ENCODE measurements around the gene TLE3. TPM values are rescaled to one million over a fixed set of nuclear protein-coding genes. Genes with fewer than 3 reads are reported as not detected.

The TLE3 gene
- total RNA-seq, 1 donor from 2014 or later, result 34.7 TPM

DNA sequence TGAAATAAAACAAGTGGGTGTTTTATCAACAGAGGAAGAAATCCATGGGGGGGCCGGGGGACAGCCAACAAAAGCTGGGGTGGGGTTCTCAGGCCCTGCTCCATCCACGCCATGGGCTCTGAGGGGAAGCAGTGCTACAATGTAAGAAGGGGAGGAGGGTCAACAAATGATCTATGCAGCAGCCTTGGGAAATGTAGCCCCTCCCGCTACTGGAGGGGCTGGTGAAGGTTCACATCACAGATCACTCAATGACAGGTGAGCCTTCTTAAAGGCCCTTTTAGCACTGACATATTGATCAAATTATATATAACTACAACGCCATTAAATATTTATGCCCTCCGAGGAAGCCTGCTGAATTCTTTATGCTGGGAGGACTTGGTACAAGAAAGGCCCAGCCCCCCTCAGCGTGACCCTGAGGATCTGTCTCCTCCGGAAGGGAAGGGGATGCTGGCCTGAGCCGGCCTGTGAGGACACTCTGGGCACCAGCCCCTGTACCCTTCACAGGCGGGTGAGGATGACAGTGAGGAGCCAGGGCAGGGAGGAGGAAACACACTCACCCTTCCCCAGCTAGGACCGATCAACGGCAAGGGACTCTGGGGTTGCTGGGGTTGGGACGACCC is 15.3 kb downstream of the TLE3 start:
- no peak for DNase-seq

DNA sequence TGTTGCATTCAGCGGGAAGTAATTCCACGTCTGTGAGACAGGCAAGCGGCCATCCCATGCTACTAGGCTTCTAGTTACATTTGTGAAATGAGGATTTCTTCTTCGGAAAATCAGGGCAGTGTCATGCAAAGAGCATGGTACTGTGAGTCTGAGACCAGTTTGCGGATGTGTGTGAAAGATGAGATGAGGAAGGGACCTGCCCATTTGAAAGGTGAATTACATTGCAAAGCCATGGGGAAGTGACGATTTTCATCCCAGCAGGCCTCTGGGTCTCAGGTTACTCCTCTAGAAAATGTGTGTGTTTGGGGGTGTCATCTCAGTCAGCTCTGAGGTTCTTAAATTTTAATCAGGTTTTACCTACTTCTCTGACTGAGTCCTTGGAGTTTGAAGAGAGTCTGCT is 16.1 kb downstream of the TLE3 start:
- DNase-seq, result no peak

DNA sequence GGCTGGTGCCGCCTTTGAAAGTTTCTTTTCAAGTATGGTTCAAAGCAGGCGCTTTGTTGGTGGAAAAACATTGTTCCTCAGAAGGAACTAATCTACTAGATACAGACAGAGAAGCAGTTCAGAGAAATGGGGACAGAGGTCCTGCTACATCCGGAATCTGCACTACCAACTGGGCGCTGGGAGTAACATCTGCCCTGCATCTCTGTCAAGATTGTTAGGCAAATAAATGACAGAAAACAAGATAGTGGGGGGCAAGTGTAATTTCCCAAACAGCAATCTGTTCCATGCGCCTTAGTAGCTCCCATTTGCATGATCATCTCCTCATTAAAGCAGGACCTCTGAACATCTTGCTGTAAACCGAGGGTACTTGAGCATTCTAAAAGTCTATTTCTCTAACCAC is 17.4 kb downstream of the TLE3 start:
- no peak for DNase-seq

DNA sequence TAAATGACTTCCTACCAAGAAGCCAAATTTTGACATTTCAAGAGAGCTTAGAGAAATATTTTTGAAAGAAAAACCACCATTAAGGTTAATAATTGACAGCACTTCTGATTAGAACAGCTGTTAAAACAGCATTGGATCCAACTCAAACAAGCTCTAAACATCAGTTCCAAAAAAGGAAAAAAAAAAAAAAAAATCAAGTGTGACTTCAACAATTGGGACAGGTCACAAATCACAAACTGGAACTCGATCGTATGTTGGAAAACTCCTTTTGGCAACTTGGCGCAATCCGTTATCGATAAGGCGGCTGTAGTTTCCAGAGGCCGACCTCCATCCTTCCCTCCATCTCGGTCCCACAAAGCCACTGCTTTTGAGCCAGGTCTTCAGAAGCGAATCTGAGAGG is 17.8 kb downstream of the TLE3 start:
- no peak for DNase-seq

DNA sequence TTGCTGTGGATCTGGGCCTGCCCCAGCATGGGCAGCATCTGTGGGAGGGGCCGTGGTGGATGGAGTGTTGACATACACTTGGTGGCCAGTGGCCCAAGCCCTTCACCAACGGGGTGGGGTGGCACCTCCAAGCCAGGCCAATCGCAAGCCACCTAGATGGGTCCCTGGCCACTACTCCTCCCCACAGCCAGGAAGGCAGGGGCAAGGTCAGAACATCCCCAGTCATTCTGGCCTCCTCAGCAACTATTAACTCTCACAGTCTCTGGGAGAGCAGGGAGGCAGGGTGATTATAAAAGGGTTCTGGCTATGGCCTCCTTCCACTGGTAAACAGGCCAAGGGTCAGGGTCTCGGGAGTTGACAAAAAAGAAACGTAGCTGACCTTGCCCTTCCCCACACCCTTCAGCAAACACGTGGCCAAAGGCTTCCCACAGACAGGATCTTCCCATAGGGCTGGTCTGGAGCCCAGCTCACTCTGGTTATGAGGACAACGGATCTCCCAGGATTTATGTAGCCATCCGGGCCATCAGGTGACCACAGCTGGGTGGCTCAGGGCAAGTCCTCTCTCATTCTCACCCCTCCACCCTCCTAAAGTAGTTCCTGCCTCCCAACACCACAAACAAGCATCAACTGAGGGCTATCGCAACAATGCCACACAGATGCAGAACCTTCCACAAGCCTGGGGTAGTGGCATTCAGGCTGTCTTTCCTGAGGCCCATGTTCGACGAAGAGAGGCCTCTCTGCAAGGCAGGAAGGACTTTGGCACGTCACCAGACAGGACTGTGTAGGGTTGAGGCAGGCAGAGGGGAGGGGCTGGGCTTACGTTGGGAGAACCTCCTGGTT is 18.9 kb downstream of the TLE3 start:
- DNase-seq, result no peak

DNA sequence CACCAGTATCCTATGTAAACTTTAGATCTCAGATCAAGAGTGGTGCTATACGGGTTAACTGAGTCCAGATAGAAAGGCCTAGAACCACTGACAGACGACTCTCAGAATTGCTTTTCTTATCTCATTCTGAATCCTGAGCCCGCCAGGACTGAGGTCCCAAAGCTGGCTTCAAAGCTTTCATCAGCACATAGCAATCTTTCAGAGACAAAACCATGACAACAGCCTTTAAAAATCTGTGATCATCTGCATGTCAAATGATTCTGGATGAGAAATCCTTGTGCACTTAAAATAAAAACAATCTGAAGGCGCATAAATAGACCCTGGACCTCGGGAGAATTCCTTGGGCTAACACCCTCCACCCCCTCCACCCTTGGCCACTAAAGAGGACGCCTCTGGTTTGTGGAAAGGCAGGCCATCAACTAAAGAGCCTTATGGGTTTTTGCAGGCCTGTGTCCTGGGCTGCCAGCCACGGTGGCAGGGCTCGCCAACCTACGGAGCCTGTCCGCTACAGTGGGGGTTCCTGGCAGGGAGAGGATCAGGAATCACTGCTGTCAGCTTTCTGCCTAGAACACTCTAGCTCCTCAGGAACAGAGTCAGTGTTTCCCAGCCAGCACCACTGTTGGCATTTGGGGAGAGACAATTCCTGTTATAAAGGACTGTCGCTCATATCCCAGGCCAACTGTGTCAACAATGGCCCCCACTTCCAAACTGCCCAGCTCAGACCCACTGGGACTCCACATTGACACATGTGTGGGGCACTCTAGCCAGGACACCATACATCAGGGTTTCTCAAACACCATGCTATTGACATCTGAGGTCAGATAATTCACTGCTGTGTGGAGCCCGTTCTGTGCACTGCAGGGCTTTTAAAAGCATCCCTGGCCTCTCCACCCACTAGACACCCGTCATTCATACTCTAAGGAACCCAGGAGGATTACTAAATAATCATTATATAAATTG is 20.2 kb downstream of the TLE3 start:
- no peak for DNase-seq

DNA sequence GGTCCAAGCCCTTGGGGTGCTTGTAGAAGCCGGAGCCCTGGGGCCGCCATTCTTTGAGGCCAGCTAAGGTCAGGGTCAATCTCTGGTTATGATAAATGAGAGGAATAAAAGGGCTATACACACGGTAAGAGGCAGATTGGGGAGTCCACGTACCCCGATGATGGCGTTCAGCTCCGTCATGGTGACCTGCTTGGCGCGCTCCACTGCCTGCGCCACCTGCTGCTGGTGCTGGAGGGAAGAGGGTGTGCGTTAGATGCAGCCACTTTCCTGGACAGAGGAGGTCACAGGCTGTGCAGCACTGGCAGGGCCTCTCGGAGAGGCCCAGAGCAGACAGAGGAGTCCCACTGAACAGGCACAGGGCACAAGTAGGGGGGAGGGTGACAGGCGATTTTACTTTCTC is 23.3 kb downstream of the TLE3 start:
- DNase-seq, result no peak

DNA sequence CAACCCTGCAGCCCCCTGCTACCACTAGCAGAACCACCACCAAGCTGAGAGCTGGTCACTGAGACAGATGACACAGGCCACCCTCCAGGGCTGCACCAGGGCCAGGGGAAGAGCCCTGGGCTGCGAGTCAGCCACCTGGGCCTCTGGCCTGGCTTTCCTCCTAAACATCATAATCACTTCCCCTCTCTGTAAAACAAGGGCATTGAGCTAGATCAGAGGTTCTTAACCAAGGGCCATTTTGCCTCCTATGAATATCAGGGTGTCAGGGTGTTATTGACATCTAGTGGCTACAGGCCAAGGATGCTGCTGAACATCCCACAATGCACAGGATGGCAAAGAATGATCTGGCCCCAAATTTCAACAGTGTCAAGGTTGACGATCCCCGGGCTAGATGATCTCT is 25.2 kb downstream of the TLE3 start:
- DNase-seq, result no peak

DNA sequence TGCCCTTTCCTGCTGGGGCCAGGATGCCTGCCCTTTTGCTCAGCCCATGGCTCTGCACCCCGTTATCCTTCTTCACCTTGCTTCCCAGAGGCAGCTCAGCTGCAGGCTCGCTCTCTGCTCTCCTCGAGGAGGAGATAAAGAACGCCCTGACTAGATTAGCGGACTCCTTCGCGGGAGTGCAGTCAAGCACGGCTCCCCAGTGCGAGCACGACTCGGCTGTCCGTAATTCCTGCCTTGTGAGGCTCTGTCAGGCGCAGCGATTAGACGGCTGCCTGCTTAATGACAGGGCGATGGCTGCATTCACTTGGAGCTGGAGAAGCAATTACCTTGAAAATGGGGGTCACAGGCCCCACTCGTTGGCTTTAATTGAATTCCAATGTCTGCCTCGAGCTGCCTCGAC is 25.9 kb downstream of the TLE3 start:
- DNase-seq, result no peak

DNA sequence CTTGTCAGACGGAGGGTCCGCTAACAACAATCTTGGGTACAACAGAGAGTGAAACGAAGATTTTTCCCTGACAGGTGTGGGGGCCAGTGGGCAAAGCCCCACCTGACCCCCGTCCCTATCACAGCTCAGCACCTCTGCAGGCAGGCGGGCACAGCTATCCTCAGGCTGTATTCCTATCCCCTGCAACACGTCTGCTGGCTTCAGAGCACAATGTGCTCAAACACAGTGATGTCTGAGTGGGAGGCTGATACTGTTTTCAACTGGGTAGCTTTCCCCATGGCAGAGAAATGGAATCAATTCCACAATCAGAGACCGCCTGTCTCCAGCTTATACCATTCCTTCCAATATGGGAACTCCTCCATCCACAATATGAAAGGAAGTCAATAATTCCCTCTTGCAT is 28.0 kb downstream of the TLE3 start:
- no peak for DNase-seq

DNA sequence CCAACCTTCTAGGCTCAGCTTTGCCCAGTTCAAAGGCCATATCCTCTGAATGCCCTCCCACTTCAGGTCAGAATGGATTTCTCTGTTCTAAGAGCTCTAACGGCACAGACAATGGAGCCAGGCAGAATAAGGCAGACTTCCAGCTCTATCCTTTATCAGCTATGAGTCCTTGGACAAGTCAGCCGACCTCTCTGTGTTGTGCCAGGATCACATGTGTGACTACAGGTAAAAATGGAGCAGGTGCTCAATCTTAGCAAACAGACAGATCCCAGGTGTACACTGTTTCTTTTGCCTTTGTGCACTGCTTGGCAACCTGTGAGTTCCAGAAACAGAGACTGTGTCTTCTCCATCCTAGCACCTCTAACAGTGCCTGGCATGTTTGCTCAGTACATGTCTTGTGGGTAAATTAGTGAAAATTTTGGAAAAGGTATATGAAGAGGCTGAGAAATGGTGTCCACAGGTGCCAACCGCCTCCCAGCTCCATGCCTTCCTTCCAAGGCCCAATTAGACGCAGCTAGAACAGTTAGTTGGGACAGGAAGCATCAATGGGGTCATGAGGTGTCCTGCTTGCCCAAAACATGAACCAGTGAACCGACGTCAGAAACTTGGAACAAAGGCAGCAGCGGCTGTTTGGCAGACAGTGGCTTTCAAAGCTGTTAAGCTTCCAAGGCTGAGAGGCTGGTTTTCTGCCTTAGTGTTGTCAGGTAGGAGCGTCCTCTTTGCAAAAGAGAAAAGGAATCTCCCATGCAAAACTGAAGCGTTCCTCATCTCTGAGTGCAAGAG is 28.7 kb downstream of the TLE3 start:
- DNase-seq, result no peak

DNA sequence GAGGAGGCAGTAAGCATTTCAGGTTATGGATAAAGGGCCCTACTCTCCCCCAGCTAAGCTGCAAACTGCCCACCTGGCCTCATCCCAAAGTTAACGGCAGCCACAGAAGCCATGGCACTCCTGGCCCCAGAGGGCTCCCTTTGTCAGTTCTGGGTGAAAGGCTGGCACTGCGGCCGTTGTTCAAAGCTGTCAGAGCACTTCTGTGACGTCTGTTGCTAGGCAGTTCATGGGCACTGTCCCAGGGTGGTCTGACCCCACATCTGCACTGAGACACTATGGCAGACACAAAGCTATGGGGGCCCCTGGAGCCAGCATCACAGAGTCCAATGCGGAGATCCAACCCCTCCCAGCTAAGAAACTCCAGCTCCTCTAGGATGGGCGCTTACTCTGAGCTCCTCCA is 30.0 kb downstream of the TLE3 start:
- no peak for DNase-seq

DNA sequence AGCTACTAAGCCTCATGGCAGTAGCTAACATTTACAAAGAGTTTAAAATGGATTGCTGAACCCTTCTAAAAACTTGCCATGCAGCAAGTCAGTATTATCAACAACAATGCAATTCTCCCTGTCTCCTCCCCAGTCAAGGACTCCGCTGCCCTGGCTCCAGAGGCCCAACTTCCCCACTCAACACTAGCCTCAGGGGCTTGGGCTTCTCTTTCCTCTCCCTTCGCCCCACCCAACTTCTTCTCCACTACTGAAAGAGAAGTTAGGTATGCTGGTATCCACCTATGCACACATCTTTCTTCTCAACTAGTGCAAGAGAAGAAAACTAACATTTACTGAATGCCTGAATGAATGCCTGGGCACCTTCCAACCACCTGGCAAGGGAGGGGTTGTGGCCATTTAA is 30.7 kb downstream of the TLE3 start:
- DNase-seq, result peak; percentile 46

DNA sequence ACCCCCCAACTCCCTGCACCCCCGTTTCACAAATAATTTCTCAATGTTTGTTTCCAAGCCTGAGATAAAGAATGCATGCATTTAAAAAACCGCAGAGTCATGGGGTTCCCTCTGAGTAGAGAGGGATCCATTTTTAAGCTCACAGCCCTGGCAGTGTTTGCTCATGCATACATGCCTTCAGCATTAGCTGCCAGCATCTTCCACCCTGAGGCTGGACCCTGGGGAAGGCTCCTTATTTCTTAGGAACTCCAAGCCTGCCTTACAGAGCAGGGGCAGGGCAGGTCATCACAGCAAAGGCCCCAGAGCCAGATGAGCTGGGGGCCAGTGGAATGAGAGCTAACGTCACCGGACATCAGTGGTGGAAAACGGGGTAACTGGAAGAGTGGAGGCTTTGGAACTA is 31.3 kb downstream of the TLE3 start:
- DNase-seq, result no peak

DNA sequence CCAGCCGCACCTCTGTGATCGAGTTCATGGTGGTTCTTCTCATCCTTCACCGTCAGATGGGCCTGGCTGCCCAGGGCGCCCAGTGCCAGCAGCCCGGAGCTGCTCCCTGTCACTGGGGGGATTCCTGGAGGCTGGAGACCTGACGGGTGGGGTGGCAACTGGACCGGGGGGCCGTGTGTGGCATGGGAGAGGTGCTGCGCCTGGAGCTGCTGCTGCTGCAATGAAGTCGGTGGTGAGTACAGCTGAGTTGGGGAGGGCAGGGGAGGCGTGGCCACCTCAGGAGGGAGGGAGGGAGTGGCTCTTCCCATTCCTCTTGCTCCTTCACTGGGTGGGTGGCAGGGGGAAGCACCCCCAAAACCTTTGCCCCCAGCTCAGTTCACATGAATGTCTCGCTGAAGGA is 31.7 kb downstream of the TLE3 start:
- DNase-seq, result no peak

DNA sequence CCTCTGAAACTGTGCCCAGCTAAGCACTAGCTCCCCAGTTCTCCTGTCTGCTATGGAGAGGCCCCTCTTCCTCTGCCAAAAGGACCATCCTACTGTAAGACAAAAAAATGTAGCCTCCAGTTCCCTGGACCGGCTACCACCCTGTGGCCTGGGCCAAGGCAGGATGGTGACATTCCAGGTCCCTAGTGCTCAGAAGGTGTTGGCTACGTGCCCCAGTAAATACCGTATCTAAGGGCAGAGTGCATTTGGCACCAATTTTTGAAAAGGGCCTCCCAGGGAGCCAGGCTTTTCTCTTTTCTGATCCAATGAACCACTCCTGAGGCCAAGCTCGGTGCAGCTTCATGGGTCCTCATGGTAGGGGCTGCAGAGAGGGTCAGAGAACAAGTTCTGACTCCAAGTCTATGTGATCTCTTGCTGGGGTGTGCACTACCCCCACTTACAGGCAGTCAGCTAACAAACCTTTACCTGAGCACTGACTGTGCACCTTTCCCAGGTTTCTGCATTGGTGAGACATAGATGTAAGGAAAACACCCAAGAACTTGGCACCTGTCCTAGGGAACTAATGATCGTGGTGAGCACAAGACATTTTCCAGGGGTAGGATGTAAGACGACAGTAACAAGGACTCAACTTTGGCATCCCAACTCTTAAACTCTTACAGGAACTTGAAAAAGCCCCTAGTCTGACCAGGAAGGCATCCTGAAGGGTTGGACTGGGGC is 32.6 kb downstream of the TLE3 start:
- DNase-seq, result no peak

DNA sequence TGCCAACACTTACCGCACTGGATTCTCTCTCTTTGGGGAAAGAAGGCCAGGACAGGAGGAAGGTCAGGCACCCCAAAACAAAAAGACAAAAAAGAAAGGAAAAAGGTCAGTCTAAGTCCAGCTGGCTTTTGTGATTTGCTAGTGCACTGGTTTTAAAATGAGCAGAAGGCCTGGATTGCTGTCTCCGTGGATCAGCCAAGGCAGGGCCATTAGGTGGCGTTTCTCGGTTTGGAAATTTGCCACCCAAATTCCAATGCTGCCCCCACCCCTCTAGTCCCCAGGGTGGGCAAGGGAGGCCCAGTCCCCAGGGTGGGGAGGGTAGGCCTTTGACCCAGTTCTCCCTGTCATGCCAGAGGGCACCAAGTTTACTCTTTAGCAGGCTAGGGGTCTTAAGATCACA is 33.3 kb downstream of the TLE3 start:
- DNase-seq, result no peak

DNA sequence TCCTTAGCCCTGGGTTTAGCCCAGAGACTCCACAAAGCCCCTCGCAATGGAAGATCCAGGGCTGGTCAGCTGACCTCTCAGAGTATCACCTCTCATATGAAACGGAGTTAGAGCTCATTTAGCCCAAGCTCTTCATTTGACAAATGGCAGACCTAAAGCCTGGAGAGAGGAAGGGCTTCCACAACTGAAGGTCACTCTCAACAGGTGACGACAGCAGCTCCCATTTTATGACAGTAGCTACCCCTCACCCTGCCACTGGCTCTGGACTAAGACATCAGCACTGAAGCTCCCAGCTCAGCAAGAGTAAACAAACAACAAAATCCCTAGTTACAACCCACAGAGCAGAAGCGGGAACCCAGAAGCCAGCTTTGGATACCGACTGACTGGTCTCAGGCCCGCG is 33.7 kb downstream of the TLE3 start:
- DNase-seq, result no peak

DNA sequence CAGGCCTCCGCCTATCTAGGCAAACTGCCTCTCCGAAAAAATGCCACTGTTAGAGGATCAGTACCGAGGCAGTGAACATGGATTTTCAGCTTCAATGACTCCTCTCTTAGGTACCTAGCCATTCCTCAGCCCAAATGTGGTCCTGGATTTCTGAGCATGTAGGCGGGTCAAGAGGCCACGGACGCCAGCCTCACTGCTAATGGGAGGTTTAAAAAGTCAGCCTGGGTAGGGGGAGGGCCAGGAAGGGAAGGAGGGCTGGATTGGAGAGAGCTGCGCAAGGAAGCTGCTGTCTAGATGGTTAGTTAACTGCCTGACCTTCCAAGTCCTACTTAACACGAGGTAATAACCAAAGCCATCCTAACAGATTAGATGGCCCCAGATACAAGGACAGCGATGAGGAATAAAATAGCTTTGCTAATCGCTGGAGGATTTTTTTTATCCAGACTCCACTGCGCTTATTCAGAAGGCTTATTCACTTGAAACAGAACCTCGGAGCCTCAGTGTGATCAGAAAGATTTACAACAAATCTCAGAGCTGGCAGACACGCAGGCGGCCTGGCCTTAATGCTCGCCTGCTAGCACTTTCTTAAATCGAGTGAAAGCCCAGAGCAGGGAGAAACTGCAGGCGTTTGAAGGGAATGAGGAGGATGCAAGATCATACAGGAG is 34.3 kb downstream of the TLE3 start:
- peak; percentile 47 for DNase-seq

DNA sequence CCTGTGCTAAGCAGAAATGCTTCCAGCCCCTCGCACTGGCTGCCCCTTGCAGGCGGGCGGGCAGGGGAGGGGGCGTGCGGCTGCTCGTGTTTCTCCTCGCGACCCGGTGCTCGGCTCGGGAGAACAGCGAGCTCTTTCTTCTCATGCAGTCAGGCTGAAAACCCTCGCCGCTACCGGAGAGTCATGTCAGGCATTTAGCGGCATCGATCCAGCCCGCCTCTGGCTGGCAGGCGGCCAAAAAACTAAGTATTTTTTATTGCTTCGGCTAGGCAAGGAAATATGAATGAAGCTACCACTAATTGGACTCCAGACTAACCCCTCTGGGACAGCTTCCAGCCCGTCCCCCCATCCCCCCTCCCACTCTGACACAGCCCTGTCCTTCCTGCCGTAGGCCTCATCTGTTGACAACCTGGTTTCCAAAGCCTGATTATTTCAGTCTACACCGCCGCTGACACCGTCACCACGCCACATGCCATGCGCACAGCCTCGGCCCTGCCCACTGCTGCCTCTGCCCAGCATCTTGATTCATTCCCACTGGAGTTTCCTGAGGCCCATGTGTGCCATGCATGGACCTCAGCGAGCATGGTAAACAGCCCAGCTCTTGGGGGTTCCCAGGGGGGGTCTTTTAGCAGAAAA is 35.3 kb downstream of the TLE3 start:
- peak; percentile 92 for DNase-seq

All from tongue (tissue), 2 donors.